ENCODE data around the gene UGT1A3.

- no peak for TF ChIP-seq CTCF (optimal IDR thresholded peaks at IDR 0.05 in 1 of 3, IDR thresholded peaks at IDR 0.05 in 1 of 3, conservative IDR thresholded peaks at IDR 0.05 in 1 of 3; ENCODE audit: extremely low read depth in 1 of 3, insufficient read depth in 2 of 3, low read length in 3 of 3)
- TF ChIP-seq EZH2 (IDR thresholded peaks at IDR 0.05; ENCODE audit: low read length), result no peak
These were observed 84.6 kb downstream of the UGT1A3 start for GRCh38 chr2:233813236-233814055.
